Trophoblast cell (in vitro differentiated cells and primary cell): ENCODE measurements around the gene RFFL.

Source experiments
- DNase-seq, 2 donors: peaks; one replicate each; pipeline ENCODE4 v3.0.0-alpha.2; 2016
- H2AFZ ChIP-seq: 2 replicates; pipeline ENCODE4 v1.6.1; 2013; ENCODE audit warnings: low read length, moderate library complexity, mild to moderate bottlenecking; ENCODE audit not compliant: insufficient read depth, poor library complexity
- H2AK5ac ChIP-seq: 2 replicates; pipeline ENCODE4 v1.6.1; 2013; ENCODE audit warnings: mild to moderate bottlenecking, low read length
- H2BK120ac ChIP-seq: 2 replicates; pipeline ENCODE4 v1.6.1; 2013; ENCODE audit warnings: low read length, mild to moderate bottlenecking, moderate library complexity; ENCODE audit not compliant: insufficient read depth, poor library complexity
- H2BK12ac ChIP-seq: 2 replicates; pipeline ENCODE4 v1.6.1; 2013; ENCODE audit warnings: mild to moderate bottlenecking, low read length, moderate library complexity
- H2BK5ac ChIP-seq: 2 replicates; pipeline ENCODE4 v1.6.1; 2013; ENCODE audit warnings: low read length, low read depth, moderate library complexity, mild to moderate bottlenecking; ENCODE audit not compliant: poor library complexity
- H3K14ac ChIP-seq: 2 replicates; pipeline ENCODE4 v1.6.1; 2013; ENCODE audit warnings: mild to moderate bottlenecking, low read length
- H3K18ac ChIP-seq: 2 replicates; pipeline ENCODE4 v1.6.1; 2013; ENCODE audit warnings: mild to moderate bottlenecking, low read length
- H3K23ac ChIP-seq: 2 replicates; pipeline ENCODE4 v1.6.1; 2013; ENCODE audit warnings: low read length
- H3K27ac ChIP-seq: 2 replicates; pipeline ENCODE4 v1.5.1; 2013; ENCODE audit warnings: low read depth, mild to moderate bottlenecking, inconsistent platforms, low read length, moderate library complexity
- H3K27me3 ChIP-seq: 2 replicates; pipeline ENCODE4 v1.6.1; 2013; ENCODE audit warnings: inconsistent platforms, mild to moderate bottlenecking, low read length, moderate library complexity; ENCODE audit not compliant: insufficient read depth
- H3K36me3 ChIP-seq, 2 experiments: 1 replicate in 1 of 2; 2 replicates in 1 of 2; pipeline ENCODE4 v1.6.1; 2013; ENCODE audit warnings: low read length in 2 of 2, mild to moderate bottlenecking in 2 of 2, moderate library complexity in 1 of 2; ENCODE audit not compliant: insufficient read depth in 2 of 2, control insufficient read depth in 1 of 2
- H3K4ac ChIP-seq: 2 replicates; pipeline ENCODE4 v1.6.1; 2013; ENCODE audit warnings: low read depth, mild to moderate bottlenecking, low read length, moderate library complexity
- H3K4me1 ChIP-seq, 2 experiments: 1 replicate in 1 of 2; 2 replicates in 1 of 2; pipeline ENCODE4 v1.6.1; 2013; ENCODE audit warnings: low read length in 2 of 2, mild to moderate bottlenecking in 2 of 2, moderate library complexity in 1 of 2; ENCODE audit not compliant: insufficient read depth in 2 of 2, control insufficient read depth in 1 of 2
- H3K4me2 ChIP-seq: 2 replicates; pipeline ENCODE4 v1.6.1; 2013; ENCODE audit warnings: inconsistent platforms, mild to moderate bottlenecking, low read length, moderate library complexity
- H3K4me3 ChIP-seq: 2 replicates; pipeline ENCODE4 v1.5.1; 2013; ENCODE audit warnings: mild to moderate bottlenecking, low read depth, low read length, inconsistent platforms
- H3K79me1 ChIP-seq: one replicate; pipeline ENCODE4 v1.6.1; 2013; ENCODE audit warnings: low read length
- H3K79me2 ChIP-seq: 2 replicates; pipeline ENCODE4 v1.6.1; 2013; ENCODE audit warnings: low read length, mild to moderate bottlenecking; ENCODE audit not compliant: control insufficient read depth, insufficient read depth, poor library complexity
- H3K9ac ChIP-seq: 2 replicates; pipeline ENCODE4 v1.6.1; 2013; ENCODE audit warnings: mild to moderate bottlenecking, low read length
- H3K9me3 ChIP-seq: 2 replicates; pipeline ENCODE4 v1.6.1; 2013; ENCODE audit warnings: low read depth, mild to moderate bottlenecking, control low read depth, inconsistent platforms, low read length; ENCODE audit not compliant: insufficient read depth
- H4K12ac ChIP-seq: 2 replicates; pipeline ENCODE4 v1.6.1; 2013; ENCODE audit warnings: low read depth, mild to moderate bottlenecking, low read length, moderate library complexity
- H4K8ac ChIP-seq: 2 replicates; pipeline ENCODE4 v1.6.1; 2013; ENCODE audit warnings: low read depth, mild to moderate bottlenecking, low read length, moderate library complexity
- H4K91ac ChIP-seq: one replicate; pipeline ENCODE4 v1.6.1; 2013; ENCODE audit warnings: low read depth, mild to moderate bottlenecking, low read length, moderate library complexity
- WGBS: extraction: QIAGEN DNeasy Blood & Tissue Kit; methylation state at CpG from one replicate; pipeline ENCODE4 v1.1.7; 2013; ENCODE audit warnings: missing lambda C conversion rate; ENCODE audit not compliant: insufficient read length, insufficient coverage; ENCODE audit errors: extremely low coverage; 5-methylcytosine and 5-hydroxymethylcytosine counted together

RFFL gene

GRCh38 chr17:35057332-35057915, 6.1 kb downstream of the RFFL start:
- H2BK120ac ChIP-seq = no peak overlapping the region
- H3K18ac ChIP-seq = no peak overlapping the region
- H3K36me3 ChIP-seq = no peaks in the 10 kb centered on the region
- no peak overlapping the region for H3K14ac ChIP-seq
- no peaks in the 10 kb centered on the region for H3K79me2 ChIP-seq
- H4K8ac ChIP-seq = no peak overlapping the region
- no peak overlapping the region for H4K12ac ChIP-seq
- no peak for DNase-seq
- no peak overlapping the region for H3K27ac ChIP-seq
- H3K4ac ChIP-seq = no peak overlapping the region
- H2AFZ ChIP-seq = no peak overlapping the region
- H3K27me3 ChIP-seq = no peaks in the 10 kb centered on the region
- no peak overlapping the region for H2AK5ac ChIP-seq
- no peaks in the 10 kb centered on the region for H3K4me1 ChIP-seq
- H2BK12ac ChIP-seq = no peak overlapping the region
- H3K9ac ChIP-seq = no peak overlapping the region
- no peak overlapping the region for H4K91ac ChIP-seq
- no peak overlapping the region for H3K23ac ChIP-seq
- no peak overlapping the region for H2BK5ac ChIP-seq
- H3K9me3 ChIP-seq = no peaks in the 10 kb centered on the region
- no peaks in the 10 kb centered on the region for H3K79me1 ChIP-seq
- WGBS = 100% methylated on average over 1 of the region's 1 CpG
- no peak overlapping the region for H3K4me3 ChIP-seq
- H3K4me2 ChIP-seq = no peak overlapping the region

- H2BK120ac ChIP-seq = no peak overlapping the region
- no peak overlapping the region for H3K4ac ChIP-seq
- no peak overlapping the region for H3K23ac ChIP-seq
- no peak overlapping the region for H3K27ac ChIP-seq
- H3K9me3 ChIP-seq = no peaks in the 10 kb centered on the region
- no peak overlapping the region for H3K9ac ChIP-seq
- H3K4me3 ChIP-seq = no peak overlapping the region
- no peaks in the 10 kb centered on the region for H3K79me2 ChIP-seq
- no peak overlapping the region for H3K14ac ChIP-seq
- no peak overlapping the region for H2BK5ac ChIP-seq
- H3K4me2 ChIP-seq = no peak overlapping the region
- no peaks in the 10 kb centered on the region for H3K4me1 ChIP-seq
- no peak overlapping the region for H4K91ac ChIP-seq
- H2BK12ac ChIP-seq = no peak overlapping the region
- no CpG with 5 or more reads among the region's 3 CpGs for WGBS
- no peak overlapping the region for H4K12ac ChIP-seq
- H4K8ac ChIP-seq = no peak overlapping the region
- no peaks in the 10 kb centered on the region for H3K27me3 ChIP-seq
- H2AFZ ChIP-seq = no peak overlapping the region
- no peak for DNase-seq
- H2AK5ac ChIP-seq = no peak overlapping the region
- no peaks in the 10 kb centered on the region for H3K36me3 ChIP-seq
- no peaks in the 10 kb centered on the region for H3K79me1 ChIP-seq
- H3K18ac ChIP-seq = no peak overlapping the region
Observed at GRCh38 chr17:35056013-35056412, 7.5 kb downstream of the RFFL start.

- H4K8ac ChIP-seq = no peak overlapping the region
- no peaks in the 10 kb centered on the region for H3K27me3 ChIP-seq
- no peak overlapping the region for H2BK12ac ChIP-seq
- H3K4me2 ChIP-seq = no peak overlapping the region
- no peak overlapping the region for H2AK5ac ChIP-seq
- H4K91ac ChIP-seq = no peak overlapping the region
- no peaks in the 10 kb centered on the region for H3K9me3 ChIP-seq
- no peak for DNase-seq
- peaks cover 2 to 3% of the 10 kb centered on the region in 2 experiments for H3K4me1 ChIP-seq
- no peak overlapping the region for H3K23ac ChIP-seq
- no peak overlapping the region for H3K4me3 ChIP-seq
- WGBS = no CpG with 5 or more reads among the region's 1 CpG
- no peak overlapping the region for H3K27ac ChIP-seq
- H3K14ac ChIP-seq = no peak overlapping the region
- H3K9ac ChIP-seq = no peak overlapping the region
- H2BK5ac ChIP-seq = no peak overlapping the region
- H3K79me2 ChIP-seq = no peaks in the 10 kb centered on the region
- H3K4ac ChIP-seq = no peak overlapping the region
- H2AFZ ChIP-seq = no peak overlapping the region
- H3K36me3 ChIP-seq = no peaks in the 10 kb centered on the region
- no peaks in the 10 kb centered on the region for H3K79me1 ChIP-seq
- no peak overlapping the region for H2BK120ac ChIP-seq
- no peak overlapping the region for H4K12ac ChIP-seq
- no peak overlapping the region for H3K18ac ChIP-seq
Observed at GRCh38 chr17:35053204-35053603, 10.3 kb downstream of the RFFL start.

GRCh38 chr17:35052780-35053179, 10.7 kb downstream of the RFFL start:
- H3K79me2 ChIP-seq = no peaks in the 10 kb centered on the region
- no peak overlapping the region for H3K4ac ChIP-seq
- H4K12ac ChIP-seq = no peak overlapping the region
- H3K14ac ChIP-seq = no peak overlapping the region
- no peak overlapping the region for H2AFZ ChIP-seq
- H4K91ac ChIP-seq = no peak overlapping the region
- H2AK5ac ChIP-seq = no peak overlapping the region
- H3K36me3 ChIP-seq = no peaks in the 10 kb centered on the region
- no peak overlapping the region for H2BK5ac ChIP-seq
- no peak overlapping the region for H3K18ac ChIP-seq
- H3K9ac ChIP-seq = no peak overlapping the region
- H4K8ac ChIP-seq = no peak overlapping the region
- H3K9me3 ChIP-seq = no peaks in the 10 kb centered on the region
- no peak overlapping the region for H3K4me3 ChIP-seq
- H2BK120ac ChIP-seq = no peak overlapping the region
- H3K27ac ChIP-seq = no peak overlapping the region
- H3K4me1 ChIP-seq = peaks cover 2 to 3% of the 10 kb centered on the region in 2 experiments
- no peak overlapping the region for H2BK12ac ChIP-seq
- H3K4me2 ChIP-seq = no peak overlapping the region
- H3K27me3 ChIP-seq = no peaks in the 10 kb centered on the region
- no peaks in the 10 kb centered on the region for H3K79me1 ChIP-seq
- H3K23ac ChIP-seq = no peak overlapping the region
- DNase-seq = no peak
